MCF 10A (cell line): Measurements from ENCODE around the gene SMAD3. TPM values are rescaled to one million over a fixed set of nuclear protein-coding genes. Genes with fewer than 3 reads are reported as not detected.

ENCODE experiments used
- BruUV-seq: library from RNA; stranded (reverse); fragments of 400-500 nt; replicated peaks from 2 replicates; lab custom pipeline; 2021; lab: Mats Ljungman, UMichigan
- CTCF ChIA-PET: fragments of 300-600 bp; sonication (Branson Sonifier 250); formaldehyde crosslinking; extraction: SDS; loops from one replicate; lab custom pipeline; 2021; ENCODE audit warnings: antibody characterized with exemption, inconsistent platforms; lab: Yijun Ruan, JAX
- POLR2A ChIA-PET: fragments of 300-600, 350-650 bp; sonication (Branson Sonifier 250); formaldehyde crosslinking; extraction: SDS; loops from one replicate; lab custom pipeline; 2020; ENCODE audit warnings: antibody characterized with exemption, inconsistent platforms; lab: Yijun Ruan, JAX
- DNase-seq: peaks from one replicate; pipeline ENCODE4 v3.0.0-alpha.2; 2018; ENCODE audit not compliant: unreplicated experiment
- H3K27ac Mint-ChIP-seq: one replicate; pipeline ENCODE4 v1.8.0; 2022; ENCODE audit warnings: mild to moderate bottlenecking, low read depth, mixed read lengths; ENCODE audit not compliant: unreplicated experiment
- H3K27me3 Mint-ChIP-seq: one replicate; pipeline ENCODE4 v1.8.0; 2022; ENCODE audit warnings: mixed read lengths; ENCODE audit not compliant: insufficient read depth, unreplicated experiment
- H3K36me3 Mint-ChIP-seq: one replicate; pipeline ENCODE4 v1.8.0; 2022; ENCODE audit warnings: mild to moderate bottlenecking, moderate library complexity, mixed read lengths; ENCODE audit not compliant: insufficient read depth, unreplicated experiment
- H3K4me1 Mint-ChIP-seq: one replicate; pipeline ENCODE4 v1.8.0; 2022; ENCODE audit warnings: mixed read lengths; ENCODE audit not compliant: insufficient read depth, unreplicated experiment
- H3K4me3 Mint-ChIP-seq: one replicate; pipeline ENCODE4 v1.8.0; 2022; ENCODE audit warnings: mild to moderate bottlenecking, moderate library complexity, mixed read lengths; ENCODE audit not compliant: unreplicated experiment
- H3K9me3 Mint-ChIP-seq: one replicate; pipeline ENCODE4 v1.8.0; 2022; ENCODE audit warnings: mixed read lengths; ENCODE audit not compliant: unreplicated experiment
- CTCF ChIP-seq: fragments of 200-600 bp; IDR thresholded peaks from one replicate; pipeline ENCODE4 v1.8.0; 2022; ENCODE audit warnings: antibody characterized with exemption, mild to moderate bottlenecking; ENCODE audit not compliant: unreplicated experiment
- intact Hi-C: fragments of 100-400 bp; cut with micrococcal nuclease; formaldehyde crosslinking; loops from 2 replicates; pipeline ENCODE4 v1.14.1; 2022
- total RNA-seq: library from RNA; stranded (reverse); gene quantifications from 2 replicates; pipeline ENCODE4 v1.2.3, GENCODE V29; 2022

SMAD3 gene
- total RNA-seq, 1 experiment from 2014 or later, result 19.9 TPM

- Mint-ChIP-seq H3K9me3 (no peaks in the 10 kb centered on the region), H3K4me3 (peak overlapping the region; percentile 50), H3K4me1 (peaks cover 48% of the 10 kb centered on the region), H3K27ac (peak overlapping the region; percentile 54), H3K27me3 (no peaks in the 10 kb centered on the region), H3K36me3 (peaks cover under 1% of the 10 kb centered on the region)
- intact Hi-C loops, result no loop called here
- ChIA-PET CTCF (interaction anchor here (0.5 to 1.5 kb wide), 4 partner anchors 9 to 381 kb away, joined by 3 to 4 read pairs (median 4); no protein-coding TSS in a partner anchor), POLR2A (interaction anchor here (0.8 to 1.7 kb wide), 4 partner anchors 11 to 35 kb away, joined by 3 to 5 read pairs (median 4); no protein-coding TSS in a partner anchor)
- TF ChIP-seq CTCF, result no peak
- DNase-seq, result no peak
- no TSS peak for BruUV-seq
Observed at GRCh38 chr15:67090297-67091070, 25.1 kb downstream of the SMAD3 start.

DNA sequence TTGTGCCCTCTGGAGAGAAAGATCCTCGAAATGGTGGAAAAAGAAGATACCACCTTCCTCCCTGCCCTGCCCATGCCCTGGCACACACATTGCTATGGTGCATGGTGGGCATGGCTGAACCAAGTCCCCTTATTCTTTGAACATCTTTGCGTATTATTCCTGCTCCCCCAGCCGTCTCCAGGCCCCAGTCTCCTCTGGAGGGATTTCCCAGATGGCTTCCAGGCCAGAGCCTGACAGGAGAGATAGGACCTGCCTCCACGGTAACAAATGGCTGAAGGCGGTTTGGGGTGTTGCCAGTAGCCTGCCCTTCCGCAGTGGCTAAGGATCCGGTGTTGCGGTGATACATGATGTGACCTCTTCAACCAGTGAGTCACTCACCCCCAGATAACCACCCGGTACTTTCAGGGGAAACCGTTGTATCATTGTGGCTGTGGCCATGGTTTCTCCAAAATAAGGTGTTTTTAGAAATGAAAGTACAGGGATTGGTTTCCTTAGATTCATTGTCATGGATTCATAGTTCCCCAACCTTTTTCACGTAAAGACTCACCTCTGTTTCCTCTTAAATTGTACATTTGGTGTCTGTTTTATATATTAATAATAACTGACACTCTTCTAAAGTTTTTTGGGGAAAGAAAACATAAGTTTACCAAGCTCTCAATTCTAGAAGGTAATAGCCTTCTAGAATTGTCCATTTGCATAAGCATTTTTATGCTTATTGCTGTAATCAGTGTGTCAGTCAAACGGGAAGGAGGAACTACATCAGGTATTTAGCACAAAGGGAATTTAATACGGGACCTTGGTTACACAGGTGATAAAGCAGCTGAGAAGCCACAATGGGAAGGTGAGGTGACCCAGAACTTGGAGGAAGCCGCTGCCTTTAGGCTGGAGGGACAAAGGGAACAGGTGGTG, 25.9 kb downstream of the SMAD3 start:
- H3K4me1 Mint-ChIP-seq, result peaks cover 39% of the 10 kb centered on the region
- H3K9me3 Mint-ChIP-seq, result no peaks in the 10 kb centered on the region
- DNase-seq, result peak; percentile 97
- no TSS peak for BruUV-seq
- CTCF ChIA-PET, result interaction anchor here (0.8 to 1.5 kb wide), 2 partner anchors 10 to 380 kb away, joined by 3 to 4 read pairs; no protein-coding TSS in a partner anchor
- no peak for TF ChIP-seq CTCF
- POLR2A ChIA-PET, result interaction anchor here (1.0 to 2.1 kb wide), 4 partner anchors 13 to 15 kb away, joined by 5 read pairs; no protein-coding TSS in a partner anchor
- no peaks in the 10 kb centered on the region for H3K27me3 Mint-ChIP-seq
- H3K36me3 Mint-ChIP-seq, result peaks cover 7% of the 10 kb centered on the region
- peak overlapping the region; percentile 50 for H3K4me3 Mint-ChIP-seq
- intact Hi-C loops, result no loop called here
- peak overlapping the region; percentile 54 for H3K27ac Mint-ChIP-seq

- no peak for DNase-seq
- Mint-ChIP-seq H3K9me3 (no peaks in the 10 kb centered on the region), H3K27me3 (no peaks in the 10 kb centered on the region), H3K4me1 (peaks cover 40% of the 10 kb centered on the region), H3K27ac (peak overlapping the region; percentile 54), H3K4me3 (no peak overlapping the region), H3K36me3 (peaks cover 7% of the 10 kb centered on the region)
- BruUV-seq, result no TSS peak
- ChIA-PET POLR2A (interaction anchor here (0.8 to 2.1 kb wide), 3 partner anchors 13 to 23 kb away, joined by 5 read pairs; no protein-coding TSS in a partner anchor), CTCF (no interaction called here)
- TF ChIP-seq CTCF, result no peak
- intact Hi-C loops, result no loop called here
Observed at GRCh38 chr15:67091980-67092677, 26.7 kb downstream of the SMAD3 start.
